Neural progenitor cell (in vitro differentiated cells): ENCODE data around the gene ECPAS. TPM values are rescaled to one million over a fixed set of nuclear protein-coding genes. Genes with fewer than 3 reads are reported as not detected.

Experiments
- DNase-seq: peaks from one replicate; pipeline ENCODE4 v3.0.0-alpha.2; 2016; ENCODE audit warnings: low spot score
- H2AFZ ChIP-seq: fragments of 200-600 bp; sonication (generic); replicated peaks from 2 replicates; pipeline ENCODE4 v1.6.1; 2016; ENCODE audit warnings: antibody characterized with exemption
- H3F3A ChIP-seq: fragments of 200-600 bp; sonication (generic); 2 replicates; pipeline ENCODE4 v1.6.1; 2016; ENCODE audit warnings: antibody characterized with exemption, low read depth
- H3K27ac ChIP-seq: fragments of 200-600 bp; sonication (generic); 2 replicates; pipeline ENCODE4 v1.5.1; 2016; ENCODE audit warnings: mild to moderate bottlenecking
- H3K27me3 ChIP-seq: fragments of 200-600 bp; sonication (generic); 2 replicates; pipeline ENCODE4 v1.6.1; 2016; ENCODE audit warnings: mild to moderate bottlenecking, moderate library complexity
- H3K36me3 ChIP-seq: fragments of 200-600 bp; sonication (generic); 2 replicates; pipeline ENCODE4 v1.5.1; 2016
- H3K4me1 ChIP-seq: fragments of 200-600 bp; sonication (generic); 2 replicates; pipeline ENCODE4 v1.6.1; 2016; ENCODE audit warnings: mixed run types
- H3K4me2 ChIP-seq: fragments of 200-600 bp; sonication (generic); 2 replicates; pipeline ENCODE4 v1.6.1; 2016
- H3K4me3 ChIP-seq: fragments of 200-600 bp; sonication (generic); 2 replicates; pipeline ENCODE4 v1.5.1; 2016
- H3K79me2 ChIP-seq: fragments of 200-600 bp; sonication (generic); 2 replicates; pipeline ENCODE4 v1.6.1; 2016; ENCODE audit warnings: low read depth
- H3K9ac ChIP-seq: fragments of 200-600 bp; sonication (generic); 2 replicates; pipeline ENCODE4 v1.6.1; 2016
- H3K9me3 ChIP-seq: fragments of 200-600 bp; sonication (generic); 2 replicates; pipeline ENCODE4 v1.5.1; 2016; ENCODE audit warnings: low read depth
- H4K20me1 ChIP-seq: fragments of 200-600 bp; sonication (generic); 2 replicates; pipeline ENCODE4 v1.6.1; 2016; ENCODE audit warnings: low read depth
- H3K27ac Mint-ChIP-seq: 3 replicates; pipeline ENCODE4 v1.8.0; 2021; ENCODE audit warnings: mixed read lengths
- H3K27me3 Mint-ChIP-seq: 2 replicates; pipeline ENCODE4 v1.8.0; 2022; ENCODE audit warnings: low read depth, mild to moderate bottlenecking, inconsistent platforms, moderate library complexity, mixed read lengths; ENCODE audit not compliant: insufficient read depth
- H3K36me3 Mint-ChIP-seq: 3 replicates; pipeline ENCODE4 v1.8.0; 2021; ENCODE audit warnings: mixed read lengths
- H3K4me1 Mint-ChIP-seq: 3 replicates; pipeline ENCODE4 v1.8.0; 2021; ENCODE audit warnings: mixed read lengths
- H3K4me3 Mint-ChIP-seq: 3 replicates; pipeline ENCODE4 v1.8.0; 2021; ENCODE audit warnings: mild to moderate bottlenecking, moderate library complexity, mixed read lengths
- H3K9me3 Mint-ChIP-seq: 3 replicates; pipeline ENCODE4 v1.8.0; 2020; ENCODE audit warnings: mixed read lengths
- CTCF ChIP-seq: fragments of 200-600 bp; sonication (generic); IDR thresholded peaks from 2 replicates; pipeline ENCODE4 v1.5.1; 2017; ENCODE audit warnings: antibody characterized with exemption, mild to moderate bottlenecking
- EZH2 ChIP-seq: fragments of 200-600 bp; sonication (generic); IDR thresholded peaks from 2 replicates; pipeline ENCODE4 v1.6.1; 2017; ENCODE audit warnings: antibody characterized with exemption, mild to moderate bottlenecking, moderate library complexity
- EZH2phosphoT487 ChIP-seq: fragments of 200-600 bp; sonication (generic); IDR thresholded peaks from 2 replicates; pipeline ENCODE4 v1.6.1; 2017; ENCODE audit warnings: antibody characterized with exemption
- small RNA-seq: library from RNA; depleted of rRNA; stranded (forward); fragments of <200 nt; gene quantifications from one replicate; pipeline ENCODE3, GENCODE V24; 2015
- total RNA-seq: library from RNA; depleted of rRNA; stranded (reverse); fragments of >200 nt; gene quantifications from 2 replicates; pipeline ENCODE4 v1.2.3, GENCODE V29; 2015; ENCODE audit warnings: low replicate concordance

Gene ECPAS
- total RNA-seq, 1 donor from 2014 or later, result 59.2 TPM

- no peak overlapping the region for H2AFZ ChIP-seq
- H3K27me3 Mint-ChIP-seq, result peaks cover 2% of the 10 kb centered on the region
- no peak for DNase-seq
- H3K9ac ChIP-seq, result no peak overlapping the region
- H3K4me3 Mint-ChIP-seq, result no peak overlapping the region
- H3K27me3 ChIP-seq, result no peaks in the 10 kb centered on the region
- no peak overlapping the region for H3K27ac ChIP-seq
- no peaks in the 10 kb centered on the region for H3K79me2 ChIP-seq
- H3K4me1 ChIP-seq, result no peaks in the 10 kb centered on the region
- H3K9me3 Mint-ChIP-seq, result peaks cover 4% of the 10 kb centered on the region
- TF ChIP-seq EZH2 (no peak), CTCF (no peak), EZH2phosphoT487 (no peak)
- H3K4me1 Mint-ChIP-seq, result no peaks in the 10 kb centered on the region
- no peak overlapping the region for H3K27ac Mint-ChIP-seq
- H3K4me2 ChIP-seq, result no peak overlapping the region
- no peaks in the 10 kb centered on the region for H3F3A ChIP-seq
- H3K4me3 ChIP-seq, result no peak overlapping the region
- H3K36me3 Mint-ChIP-seq, result no peaks in the 10 kb centered on the region
- H3K36me3 ChIP-seq, result no peaks in the 10 kb centered on the region
- no peaks in the 10 kb centered on the region for H3K9me3 ChIP-seq
- H4K20me1 ChIP-seq, result no peaks in the 10 kb centered on the region
Measured at GRCh38 chr9:111320631-111321030, 163.6 kb downstream of the ECPAS start.

GRCh38 chr9:111316796-111317195, 167.4 kb downstream of the ECPAS start:
- Histone ChIP-seq H3K9me3 (no peaks in the 10 kb centered on the region), H3K27me3 (no peaks in the 10 kb centered on the region), H3K36me3 (no peaks in the 10 kb centered on the region), H3K79me2 (no peaks in the 10 kb centered on the region), H3F3A (no peaks in the 10 kb centered on the region), H3K27ac (no peak overlapping the region), H3K4me1 (no peaks in the 10 kb centered on the region), H3K4me2 (no peak overlapping the region), H4K20me1 (no peaks in the 10 kb centered on the region), H3K4me3 (no peak overlapping the region), H2AFZ (no peak overlapping the region), H3K9ac (no peak overlapping the region)
- H3K36me3 Mint-ChIP-seq, result no peaks in the 10 kb centered on the region
- DNase-seq, result no peak
- H3K27ac Mint-ChIP-seq, result no peak overlapping the region
- TF ChIP-seq CTCF (no peak), EZH2phosphoT487 (no peak), EZH2 (no peak)
- H3K4me1 Mint-ChIP-seq, result no peaks in the 10 kb centered on the region
- H3K27me3 Mint-ChIP-seq, result peaks cover 2% of the 10 kb centered on the region
- H3K4me3 Mint-ChIP-seq, result no peak overlapping the region
- H3K9me3 Mint-ChIP-seq, result peaks cover 5% of the 10 kb centered on the region

Small RNA genes within 50 kb of the gene (small RNA-seq; reads per million reads assigned to genes)
- gene RNA5SP294, result not detected

Other genes starting within 250 kb of the ECPAS start
- gene OR2K2, start 154.2 kb downstream of the ECPAS start, total RNA-seq, result not detected in 2 replicates
- 26.9 and 30.7 TPM in 2 replicates for gene ZNF483, start 40.8 kb upstream of the ECPAS start, total RNA-seq
- 88.7 and 124 TPM in 2 replicates for gene PTGR1, start 115.3 kb upstream of the ECPAS start, total RNA-seq
- gene DNAJC25, start 147.0 kb upstream of the ECPAS start, total RNA-seq, result 7.7 and 10.1 TPM in 2 replicates
- 84.6 and 128 TPM in 2 replicates for gene GNG10, start 177.2 kb upstream of the ECPAS start, total RNA-seq